Measurements from ENCODE around the gene ASIC4. TPM values are rescaled to one million over a fixed set of nuclear protein-coding genes. Genes with fewer than 3 reads are reported as not detected.

The ASIC4 gene
- total RNA-seq, 1 experiment from 2014 or later = 0.11 TPM

- H3K79me2 ChIP-seq (ENCODE audit: low read length) = peaks cover 14% of the 10 kb centered on the region
- no peaks in the 10 kb centered on the region for H3K9me2 ChIP-seq (replicated peaks; ENCODE audit: low read length)
- no peak overlapping the region for H3K27ac ChIP-seq (ENCODE audit: low read length)
- no TSS peak for BruUV-seq (replicated peaks)
- H3K27me3 ChIP-seq (ENCODE audit: low read length) = no peaks in the 10 kb centered on the region
- ATAC-seq = no peak
- no peak overlapping the region for H2AFZ ChIP-seq (ENCODE audit: low read length)
- H3F3A ChIP-seq (ENCODE audit: low read length, unreplicated experiment) = no peaks in the 10 kb centered on the region
- ChIA-PET POLR2A (ENCODE audit: unreplicated experiment) (no interaction called here), CTCF (no interaction called here)
- H3K9ac ChIP-seq (ENCODE audit: low read length) = no peak overlapping the region
- TF ChIP-seq EZH2phosphoT487 (IDR thresholded peaks at IDR 0.05; ENCODE audit: borderline replicate concordance, low read length) (no peak), CTCF (conservative IDR thresholded peaks at IDR 0.05; ENCODE audit: low read depth, low read length) (no peak), EZH2 (IDR thresholded peaks at IDR 0.05; ENCODE audit: low read length, unreplicated experiment) (no peak)
- H3K4me2 ChIP-seq (ENCODE audit: low read length) = no peak overlapping the region
- no peaks in the 10 kb centered on the region for H3K9me3 ChIP-seq (ENCODE audit: low read length)
- H4K20me1 ChIP-seq (ENCODE audit: low read length) = no peaks in the 10 kb centered on the region
- intact Hi-C loops (cut with micrococcal nuclease) = no loop called here
- H3K4me1 ChIP-seq (ENCODE audit: insufficient read depth, low read length) = peaks cover 7% of the 10 kb centered on the region; the same call in 1 of the 2 replicates
- no peak overlapping the region for H3K4me3 ChIP-seq (ENCODE audit: low read length)
- DNase-seq = no peak
- peaks cover 9% of the 10 kb centered on the region for H3K36me3 ChIP-seq (ENCODE audit: low read depth, low read length)
Measured at GRCh38 chr2:219545295-219545942, 31.1 kb downstream of the ASIC4 start.

DNA sequence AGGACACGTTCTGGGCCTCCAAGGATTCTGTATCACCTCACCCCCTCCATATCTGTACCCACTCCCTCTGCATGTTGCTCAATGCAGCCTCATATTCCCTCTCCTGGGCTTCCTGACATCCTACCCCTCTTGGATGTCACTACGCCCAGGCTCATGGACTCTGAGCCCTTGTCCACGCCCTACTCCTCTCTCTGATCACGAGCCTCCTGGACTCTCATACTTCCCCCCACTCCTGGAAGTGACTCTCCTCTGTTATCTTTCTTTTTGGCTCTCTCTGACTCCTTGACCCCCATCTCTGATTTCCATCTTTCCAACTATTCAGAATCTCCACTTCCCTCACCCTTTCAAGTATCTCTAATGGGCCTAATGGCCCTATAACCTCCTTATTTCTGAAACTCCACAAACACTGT, 31.7 kb downstream of the ASIC4 start:
- no peaks in the 10 kb centered on the region for H3K9me2 ChIP-seq (replicated peaks; ENCODE audit: low read length)

More for the DNA sequence above, 31.7 kb downstream of the ASIC4 start:
- no TSS peak for BruUV-seq (replicated peaks)
- Histone ChIP-seq H4K20me1 (ENCODE audit: low read length) (no peaks in the 10 kb centered on the region), H3K36me3 (ENCODE audit: low read depth, low read length) (peaks cover 4% of the 10 kb centered on the region), H3K4me3 (ENCODE audit: low read length) (no peak overlapping the region), H3K4me2 (ENCODE audit: low read length) (no peak overlapping the region), H3K79me2 (ENCODE audit: low read length) (peaks cover 14% of the 10 kb centered on the region), H3K27me3 (ENCODE audit: low read length) (no peaks in the 10 kb centered on the region), H3F3A (ENCODE audit: low read length, unreplicated experiment) (no peaks in the 10 kb centered on the region), H3K4me1 (ENCODE audit: insufficient read depth, low read length) (peaks cover 7% of the 10 kb centered on the region; the same call in 1 of the 2 replicates), H3K27ac (ENCODE audit: low read length) (no peak overlapping the region), H3K9me3 (ENCODE audit: low read length) (no peaks in the 10 kb centered on the region), H2AFZ (ENCODE audit: low read length) (no peak overlapping the region), H3K9ac (ENCODE audit: low read length) (no peak overlapping the region)
- TF ChIP-seq EZH2phosphoT487 (IDR thresholded peaks at IDR 0.05; ENCODE audit: borderline replicate concordance, low read length) (no peak), CTCF (conservative IDR thresholded peaks at IDR 0.05; ENCODE audit: low read depth, low read length) (no peak), EZH2 (IDR thresholded peaks at IDR 0.05; ENCODE audit: low read length, unreplicated experiment) (no peak)
- DNase-seq = no peak
- ATAC-seq = no peak
- ChIA-PET POLR2A (ENCODE audit: unreplicated experiment) (no interaction called here), CTCF (no interaction called here)
- intact Hi-C loops (cut with micrococcal nuclease) = no loop called here

Data from PC-3 (cell line).